ENCODE results near the gene TRIL.

Gene TRIL

DNA sequence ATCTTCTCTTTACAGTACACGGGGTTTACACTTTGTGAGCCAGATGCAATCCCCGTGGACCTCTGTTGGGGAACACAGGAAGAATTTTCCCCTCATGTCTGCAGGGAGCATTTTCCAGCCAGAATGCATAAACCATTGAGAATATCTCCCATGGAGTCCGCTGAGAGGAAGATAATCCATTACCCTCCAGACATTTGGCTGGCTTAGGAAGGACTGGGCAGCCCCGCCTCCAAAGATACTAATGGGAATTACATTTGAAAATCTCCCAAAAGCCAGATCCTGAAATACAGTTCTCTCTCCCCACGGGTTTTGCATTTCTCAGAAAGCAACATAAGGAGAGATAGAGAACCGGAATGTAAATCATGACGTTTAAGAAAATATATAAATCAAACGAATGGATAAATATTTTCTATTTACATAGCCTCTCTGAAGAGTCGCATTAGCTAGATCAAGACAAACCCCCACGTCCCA lies 53.5 kb downstream of the TRIL start:
- Mint-ChIP-seq H3K4me3 (no peak overlapping the region), H3K9me3 (no peaks in the 10 kb centered on the region), H3K27ac (no peak overlapping the region), H3K4me1 (no peaks in the 10 kb centered on the region), H3K36me3 (no peaks in the 10 kb centered on the region), H3K27me3 (peaks cover 19 to 28% of the 10 kb centered on the region in 2 donors)
- DNase-seq = no peak
- no peak for ATAC-seq (replicated peaks)

DNA sequence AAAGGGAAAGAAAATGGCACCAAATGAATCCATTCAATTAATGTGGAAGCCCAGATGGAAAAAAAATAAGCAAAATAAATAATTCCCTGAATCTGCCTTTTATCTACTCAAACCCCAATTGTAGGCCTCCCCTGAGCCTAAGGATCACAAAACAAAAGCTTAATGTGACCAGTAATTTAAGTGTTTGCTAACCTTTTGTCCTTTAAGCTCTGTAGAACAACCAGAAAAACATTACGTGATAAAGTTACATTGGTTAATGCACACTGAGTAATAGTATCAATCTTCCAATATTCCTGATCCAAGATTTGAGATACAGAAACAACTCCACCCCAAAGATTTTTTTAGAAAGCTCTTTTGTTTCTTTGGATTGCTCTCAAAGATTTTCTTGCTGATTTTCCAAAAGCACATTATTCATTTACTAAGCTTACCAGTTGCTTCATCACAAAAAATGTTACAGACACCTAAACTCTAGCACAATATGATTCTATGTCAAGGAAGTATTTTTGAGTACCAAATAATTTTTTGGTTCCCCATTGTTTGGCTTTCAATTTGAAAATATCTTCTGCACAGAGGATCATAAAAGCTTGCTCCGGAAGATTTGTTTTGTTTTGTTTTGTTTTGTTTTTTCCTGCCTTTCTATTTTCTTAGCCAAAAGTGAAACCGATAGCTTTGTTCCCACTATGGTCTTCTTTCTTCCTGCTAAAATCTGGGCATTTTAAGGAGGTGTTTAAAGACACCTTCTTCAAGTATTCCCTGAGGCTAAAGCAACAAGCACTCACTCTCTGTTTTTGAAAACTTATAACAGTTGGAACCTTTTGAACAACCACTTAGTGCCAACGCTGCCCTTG lies 54.2 kb downstream of the TRIL start:
- Mint-ChIP-seq H3K9me3 (no peaks in the 10 kb centered on the region), H3K27me3 (peaks cover 19 to 28% of the 10 kb centered on the region in 2 donors), H3K4me1 (no peaks in the 10 kb centered on the region), H3K27ac (no peak overlapping the region), H3K36me3 (no peaks in the 10 kb centered on the region), H3K4me3 (no peak overlapping the region)
- ATAC-seq (replicated peaks) (no peak), DNase-seq (no peak)
